NCI-H82 treated with DMSO at 0.1 percent for 48 hours (cell line): ENCODE measurements around the gene TRPV5.

Experiments used
- DNase-seq: peaks from one replicate; lab custom pipeline; 2025; ENCODE audit not compliant: unreplicated experiment; lab: John Stamatoyannopoulos, UW

The TRPV5 gene

GRCh38 chr7:142889816-142890215 is 43.7 kb downstream of the TRPV5 start:
- no peak for DNase-seq

GRCh38 chr7:142887282-142888015 is 46.1 kb downstream of the TRPV5 start:
- no peak for DNase-seq

GRCh38 chr7:142886866-142887265 is 46.7 kb downstream of the TRPV5 start:
- DNase-seq, result no peak

- DNase-seq, result no peak
Observed at GRCh38 chr7:142885311-142886230, 48.0 kb downstream of the TRPV5 start, which contains the start of gene TRPV6. TSS of gene TRPV6 (minus strand) at chr7:142885745.

GRCh38 chr7:142884286-142884640 is 49.3 kb downstream of the TRPV5 start:
- DNase-seq, result no peak

GRCh38 chr7:142883571-142884285 is 49.8 kb downstream of the TRPV5 start:
- DNase-seq, result no peak

- no peak for DNase-seq
Observed at GRCh38 chr7:142883145-142883544, 50.4 kb downstream of the TRPV5 start.

- no peak for DNase-seq
Observed at GRCh38 chr7:142882338-142882678, 51.2 kb downstream of the TRPV5 start.

GRCh38 chr7:142881586-142882337 is 51.8 kb downstream of the TRPV5 start:
- DNase-seq, result no peak

GRCh38 chr7:142880876-142881505 is 52.6 kb downstream of the TRPV5 start:
- DNase-seq, result no peak

GRCh38 chr7:142879060-142879459 is 54.5 kb downstream of the TRPV5 start:
- no peak for DNase-seq

- no peak for DNase-seq
Observed at GRCh38 chr7:142878315-142878714, 55.2 kb downstream of the TRPV5 start.

GRCh38 chr7:142876991-142877910 is 56.3 kb downstream of the TRPV5 start:
- DNase-seq, result no peak

GRCh38 chr7:142876236-142876960 is 57.1 kb downstream of the TRPV5 start:
- no peak for DNase-seq

- no peak for DNase-seq
Observed at GRCh38 chr7:142875456-142875855, 58.1 kb downstream of the TRPV5 start.

- no peak for DNase-seq
Observed at GRCh38 chr7:142874837-142875236, 58.7 kb downstream of the TRPV5 start.

GRCh38 chr7:142874409-142874808 is 59.1 kb downstream of the TRPV5 start:
- no peak for DNase-seq

- DNase-seq, result no peak
Observed at GRCh38 chr7:142873871-142874270, 59.7 kb downstream of the TRPV5 start.

- DNase-seq, result no peak
Observed at GRCh38 chr7:142873281-142873784, 60.2 kb downstream of the TRPV5 start.
